Ectodermal cell (in vitro differentiated cells): ENCODE measurements around the gene JARID2.
"Not testable (repeated sequence)": the region's sequence is repeated elsewhere in the genome, so short reads cannot be mapped to it uniquely, and the experiment has no call there.

Experiments
- H3K27ac ChIP-seq: 2 replicates; pipeline ENCODE4 v1.7.0; 2013; ENCODE audit warnings: mild to moderate bottlenecking, low read depth, low read length; ENCODE audit not compliant: insufficient read depth, poor library complexity, severe bottlenecking
- H3K27me3 ChIP-seq: 2 replicates; pipeline ENCODE4 v1.7.0; 2013; ENCODE audit warnings: mild to moderate bottlenecking, low read length; ENCODE audit not compliant: insufficient read depth, control insufficient read depth, poor library complexity, severe bottlenecking
- H3K36me3 ChIP-seq: one replicate; pipeline ENCODE4 v1.7.0; 2013; ENCODE audit warnings: low read length; ENCODE audit not compliant: control insufficient read depth, insufficient read depth
- H3K4me1 ChIP-seq: one replicate; pipeline ENCODE4 v1.7.0; 2013; ENCODE audit warnings: low read length; ENCODE audit not compliant: control insufficient read depth, insufficient read depth
- H3K4me3 ChIP-seq: 2 replicates; pipeline ENCODE4 v1.7.0; 2013; ENCODE audit warnings: low read depth, low read length, control low read depth; ENCODE audit not compliant: insufficient read depth
- H3K9me3 ChIP-seq: 2 replicates; pipeline ENCODE4 v1.7.0; 2013; ENCODE audit warnings: mild to moderate bottlenecking, low read length, moderate library complexity; ENCODE audit not compliant: control insufficient read depth
- WGBS, 2 experiments: methylation state at CpG; one replicate each; pipeline ENCODE4 v1.1.7; 2013; ENCODE audit warnings: missing lambda C conversion rate in 2 of 2; 5-methylcytosine and 5-hydroxymethylcytosine counted together

JARID2 gene

DNA sequence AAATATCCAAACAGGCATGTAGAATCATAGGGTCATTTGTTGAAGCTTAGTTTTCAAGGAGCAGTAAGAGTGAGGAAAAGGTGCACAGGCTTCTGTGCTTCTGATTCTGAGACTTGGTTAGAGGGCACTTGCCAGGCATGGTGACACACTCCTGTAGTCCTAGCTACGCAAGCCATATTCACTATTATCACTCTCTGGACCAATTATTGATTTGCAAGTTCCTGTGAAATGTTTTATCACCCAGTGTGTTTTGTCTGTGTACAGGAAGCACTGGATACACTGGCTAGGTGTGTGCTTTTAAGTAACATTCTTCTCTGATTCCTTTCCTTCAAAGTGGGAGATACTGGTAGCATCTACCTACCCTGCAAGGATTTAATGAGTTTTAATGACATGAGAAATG, 76.3 kb downstream of the JARID2 start:
- no peak overlapping the region for H3K27ac ChIP-seq
- no peaks in the 10 kb centered on the region for H3K36me3 ChIP-seq
- peaks cover 19% of the 10 kb centered on the region for H3K4me1 ChIP-seq
- no peaks in the 10 kb centered on the region for H3K9me3 ChIP-seq
- H3K4me3 ChIP-seq: no peak overlapping the region
- no peaks in the 10 kb centered on the region for H3K27me3 ChIP-seq
- 93 to 100% methylated on average over 1 of the region's 1 CpG for WGBS, 2 experiments

GRCh38 chr6:15322781-15323536, 77.1 kb downstream of the JARID2 start:
- WGBS, 2 experiments: 87 to 90% methylated on average over 5 of the region's 5 CpGs
- peaks cover 26% of the 10 kb centered on the region for H3K4me1 ChIP-seq
- no peak overlapping the region for H3K27ac ChIP-seq
- no peaks in the 10 kb centered on the region for H3K36me3 ChIP-seq
- no peaks in the 10 kb centered on the region for H3K27me3 ChIP-seq
- no peaks in the 10 kb centered on the region for H3K9me3 ChIP-seq
- H3K4me3 ChIP-seq: no peak overlapping the region

GRCh38 chr6:15323611-15324010, 77.7 kb downstream of the JARID2 start:
- H3K36me3 ChIP-seq, H3K27ac ChIP-seq, H3K27me3 ChIP-seq, H3K4me3 ChIP-seq, H3K9me3 ChIP-seq: not testable (repeated sequence)
- H3K4me1 ChIP-seq: peaks cover 23% of the 10 kb centered on the region
- WGBS, 2 experiments: 93 to 94% methylated on average over 11 of the region's 11 CpGs

DNA sequence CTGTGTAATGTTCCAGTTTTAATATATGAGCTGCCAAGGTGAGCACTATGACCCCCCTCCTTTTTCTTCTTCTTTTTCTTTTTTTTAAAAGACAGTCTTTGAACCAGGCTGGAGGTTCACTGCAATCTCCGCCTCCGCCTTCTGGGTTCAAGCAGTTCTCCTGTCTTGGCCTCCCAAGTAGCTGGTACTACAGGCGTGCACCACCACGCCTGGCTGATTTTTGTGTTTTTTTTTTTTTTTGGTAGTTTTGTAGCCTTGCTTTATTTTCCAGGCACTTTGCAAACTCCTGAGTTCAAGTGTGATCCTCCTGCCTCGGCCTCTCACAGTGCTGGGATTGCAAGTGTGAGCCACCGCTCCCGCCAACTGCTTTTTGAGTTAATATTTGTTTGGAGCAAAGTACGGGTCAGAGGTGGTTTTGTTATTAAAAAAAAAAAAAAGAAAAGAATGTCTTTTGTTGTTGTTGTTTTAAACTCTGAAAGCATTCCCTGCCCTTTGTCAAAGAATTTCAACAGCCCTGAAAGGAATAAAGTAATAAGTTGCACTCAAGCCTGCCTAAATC, 78.6 kb downstream of the JARID2 start:
- no peaks in the 10 kb centered on the region for H3K9me3 ChIP-seq
- 83 to 90% methylated on average over 8 of the region's 8 CpGs for WGBS, 2 experiments
- H3K4me1 ChIP-seq: peaks cover 24% of the 10 kb centered on the region
- H3K27me3 ChIP-seq: no peaks in the 10 kb centered on the region
- H3K4me3 ChIP-seq: no peak overlapping the region
- no peaks in the 10 kb centered on the region for H3K36me3 ChIP-seq
- no peak overlapping the region for H3K27ac ChIP-seq

GRCh38 chr6:15325540-15325955, 79.7 kb downstream of the JARID2 start:
- H3K9me3 ChIP-seq: no peaks in the 10 kb centered on the region
- no peak overlapping the region for H3K4me3 ChIP-seq
- H3K27me3 ChIP-seq: no peaks in the 10 kb centered on the region
- H3K36me3 ChIP-seq: no peaks in the 10 kb centered on the region
- 97% methylated on average over 5 of the region's 5 CpGs for WGBS, 2 experiments
- peaks cover 34% of the 10 kb centered on the region for H3K4me1 ChIP-seq
- H3K27ac ChIP-seq: no peak overlapping the region

- no peak overlapping the region for H3K27ac ChIP-seq
- peaks cover 35% of the 10 kb centered on the region for H3K4me1 ChIP-seq
- no peaks in the 10 kb centered on the region for H3K9me3 ChIP-seq
- H3K36me3 ChIP-seq: no peaks in the 10 kb centered on the region
- no peak overlapping the region for H3K4me3 ChIP-seq
- H3K27me3 ChIP-seq: no peaks in the 10 kb centered on the region
- 91 to 92% methylated on average over 6 of the region's 6 CpGs for WGBS, 2 experiments
These were observed 80.3 kb downstream of the JARID2 start for GRCh38 chr6:15326067-15326614.

DNA sequence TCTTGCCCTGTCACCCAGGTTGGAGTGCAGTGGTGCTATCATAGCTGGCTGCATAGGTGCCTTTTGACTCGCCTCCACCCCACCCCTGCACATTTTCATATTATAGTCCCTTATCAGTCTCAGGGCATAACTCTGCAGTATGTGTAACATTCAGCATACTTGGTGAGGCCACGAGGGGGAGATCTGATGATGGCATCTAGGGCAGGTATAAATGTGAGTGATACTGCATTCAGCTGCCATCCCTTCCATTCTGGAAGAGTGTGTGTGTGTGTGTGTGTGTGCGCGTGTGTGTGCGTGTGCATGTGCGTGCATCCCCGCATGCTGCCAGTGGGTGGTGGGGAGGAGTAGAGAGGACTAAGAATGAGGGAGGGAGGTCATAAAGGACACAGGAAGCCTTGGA, 81.4 kb downstream of the JARID2 start:
- no peaks in the 10 kb centered on the region for H3K36me3 ChIP-seq
- H3K27ac ChIP-seq: no peak overlapping the region
- no peak overlapping the region for H3K4me3 ChIP-seq
- H3K27me3 ChIP-seq: no peaks in the 10 kb centered on the region
- H3K9me3 ChIP-seq: no peaks in the 10 kb centered on the region
- 79 to 82% methylated on average over 7 of the region's 7 CpGs for WGBS, 2 experiments
- H3K4me1 ChIP-seq: peaks cover 32% of the 10 kb centered on the region

GRCh38 chr6:15329197-15329671, 83.4 kb downstream of the JARID2 start:
- no peaks in the 10 kb centered on the region for H3K36me3 ChIP-seq
- WGBS, 2 experiments: 95 to 96% methylated on average over 4 of the region's 4 CpGs
- no peak overlapping the region for H3K27ac ChIP-seq
- no peaks in the 10 kb centered on the region for H3K27me3 ChIP-seq
- no peaks in the 10 kb centered on the region for H3K9me3 ChIP-seq
- no peak overlapping the region for H3K4me3 ChIP-seq
- H3K4me1 ChIP-seq: peaks cover 31% of the 10 kb centered on the region

DNA sequence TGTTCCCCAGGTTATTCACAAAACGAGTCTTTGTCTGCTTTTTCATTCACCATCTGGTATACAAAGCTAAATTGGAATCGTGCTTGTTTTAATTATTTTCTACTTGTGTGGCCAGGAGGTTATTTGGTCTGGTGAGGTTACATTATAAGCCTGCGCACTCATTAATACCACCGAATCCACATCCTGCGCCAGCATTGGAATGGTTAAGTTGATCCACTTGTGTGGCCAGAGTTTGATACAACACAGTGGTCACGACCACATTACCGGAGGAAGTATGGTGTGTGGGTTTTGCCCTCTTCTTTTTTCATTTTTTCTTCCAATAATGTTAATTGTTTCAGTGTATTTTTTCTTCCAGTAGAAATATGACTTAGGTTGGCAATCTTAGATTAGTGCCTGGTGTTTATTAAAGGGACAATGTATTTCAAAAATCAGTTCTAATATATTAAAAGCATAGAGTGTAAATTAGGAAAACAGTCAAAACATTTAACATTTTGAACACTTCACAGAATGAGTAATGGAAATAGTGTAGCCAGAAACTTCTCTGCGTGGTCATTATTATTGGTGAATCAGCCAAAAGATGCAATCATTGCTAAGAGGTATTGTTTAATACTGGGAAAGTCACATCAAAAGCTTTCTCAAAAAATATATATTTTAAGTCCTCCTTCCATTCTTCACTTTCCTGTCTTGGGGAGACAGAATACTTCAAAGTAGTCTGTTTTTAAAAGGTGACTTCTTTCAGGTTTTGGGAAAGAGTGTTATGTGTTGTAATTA, 84.5 kb downstream of the JARID2 start:
- Histone ChIP-seq H3K36me3 (no peaks in the 10 kb centered on the region), H3K27ac (no peak overlapping the region), H3K4me1 (peaks cover 31% of the 10 kb centered on the region), H3K4me3 (no peak overlapping the region), H3K27me3 (no peaks in the 10 kb centered on the region), H3K9me3 (no peaks in the 10 kb centered on the region)
- WGBS, 2 experiments: 80 to 90% methylated on average over 6 to 8 of the region's 8 CpGs

GRCh38 chr6:15331143-15331542, 85.3 kb downstream of the JARID2 start:
- Histone ChIP-seq H3K9me3 (no peaks in the 10 kb centered on the region), H3K36me3 (no peaks in the 10 kb centered on the region), H3K4me1 (peaks cover 31% of the 10 kb centered on the region)

More at GRCh38 chr6:15331143-15331542, 85.3 kb downstream of the JARID2 start:
- Histone ChIP-seq H3K4me3 (no peak overlapping the region), H3K27me3 (no peaks in the 10 kb centered on the region), H3K27ac (no peak overlapping the region)
